H9 (cell line): Measurements from ENCODE around the gene SLC9A7. TPM values are rescaled to one million over a fixed set of nuclear protein-coding genes. Genes with fewer than 3 reads are reported as not detected.

Experiments used
- DNase-seq: peaks from one replicate; pipeline ENCODE4 v3.0.0-alpha.2; 2017
- H2AFZ ChIP-seq: one replicate; pipeline ENCODE4 v1.6.1; 2013; ENCODE audit warnings: mild to moderate bottlenecking, low read length, control low read depth, moderate library complexity
- H2AK5ac ChIP-seq: 2 replicates; pipeline ENCODE4 v1.6.1; 2013; ENCODE audit warnings: low read length, control low read depth, mixed read lengths; ENCODE audit not compliant: insufficient read length
- H2BK120ac ChIP-seq: one replicate; pipeline ENCODE4 v1.6.1; 2013; ENCODE audit warnings: low read depth, mild to moderate bottlenecking, low read length, control low read depth, inconsistent platforms; ENCODE audit not compliant: poor library complexity, severe bottlenecking
- H2BK12ac ChIP-seq: 2 replicates; pipeline ENCODE4 v1.6.1; 2013; ENCODE audit warnings: low read length, control low read depth, mixed read lengths, low read depth; ENCODE audit not compliant: insufficient read length
- H2BK15ac ChIP-seq: 2 replicates; pipeline ENCODE4 v1.6.1; 2013; ENCODE audit warnings: low read depth, low read length, control low read depth
- H2BK20ac ChIP-seq: one replicate; pipeline ENCODE4 v1.6.1; 2013; ENCODE audit warnings: low read depth, mild to moderate bottlenecking, low read length, control low read depth, inconsistent platforms; ENCODE audit not compliant: poor library complexity, severe bottlenecking
- H2BK5ac ChIP-seq: 2 replicates; pipeline ENCODE4 v1.6.1; 2013; ENCODE audit warnings: low read length, control low read depth, mixed read lengths; ENCODE audit not compliant: insufficient read length
- H3K14ac ChIP-seq: 2 replicates; pipeline ENCODE4 v1.6.1; 2013; ENCODE audit warnings: low read length, control low read depth; ENCODE audit not compliant: insufficient read depth
- H3K18ac ChIP-seq: 2 replicates; pipeline ENCODE4 v1.6.1; 2013; ENCODE audit warnings: low read depth, mild to moderate bottlenecking, mixed read lengths, low read length, control low read depth; ENCODE audit not compliant: insufficient read length
- H3K23ac ChIP-seq: 2 replicates; pipeline ENCODE4 v1.6.1; 2013; ENCODE audit warnings: low read length, control low read depth, mixed read lengths, low read depth; ENCODE audit not compliant: insufficient read length
- H3K23me2 ChIP-seq: 2 replicates; pipeline ENCODE4 v1.6.1; 2013; ENCODE audit warnings: low read depth, mild to moderate bottlenecking, mixed read lengths, low read length, control low read depth; ENCODE audit not compliant: insufficient read length, poor library complexity, severe bottlenecking
- H3K27ac ChIP-seq: 2 replicates; pipeline ENCODE4 v1.5.1; 2013; ENCODE audit warnings: low read length, control low read depth, mixed read lengths, low read depth; ENCODE audit not compliant: insufficient read length
- H3K27me3 ChIP-seq: 2 replicates; pipeline ENCODE4 v1.6.1; 2013; ENCODE audit warnings: low read length, control low read depth, inconsistent platforms; ENCODE audit not compliant: insufficient read depth
- H3K4ac ChIP-seq: 2 replicates; pipeline ENCODE4 v1.6.1; 2013; ENCODE audit warnings: low read depth, mild to moderate bottlenecking, control low read depth, inconsistent platforms, low read length, moderate library complexity
- H3K4me1 ChIP-seq: 2 replicates; pipeline ENCODE4 v1.6.1; 2013; ENCODE audit warnings: low read length, control low read depth, inconsistent platforms; ENCODE audit not compliant: insufficient read depth
- H3K4me2 ChIP-seq: 2 replicates; pipeline ENCODE4 v1.6.1; 2013; ENCODE audit warnings: low read length, control low read depth, mixed read lengths; ENCODE audit not compliant: insufficient read length, insufficient read depth
- H3K56ac ChIP-seq: 2 replicates; pipeline ENCODE4 v1.6.1; 2013; ENCODE audit warnings: low read depth, mild to moderate bottlenecking, mixed read lengths, low read length, control low read depth; ENCODE audit not compliant: insufficient read length
- H3K79me1 ChIP-seq: 2 replicates; pipeline ENCODE4 v1.6.1; 2013; ENCODE audit warnings: low read depth, mild to moderate bottlenecking, moderate library complexity, low read length, control low read depth, inconsistent platforms; ENCODE audit not compliant: insufficient read depth, poor library complexity, severe bottlenecking
- H3K79me2 ChIP-seq: 2 replicates; pipeline ENCODE4 v1.6.1; 2013; ENCODE audit warnings: low read length, control low read depth, inconsistent platforms; ENCODE audit not compliant: insufficient read depth
- H3K9ac ChIP-seq: 2 replicates; pipeline ENCODE4 v1.6.1; 2013; ENCODE audit warnings: low read length, control low read depth, mixed read lengths; ENCODE audit not compliant: insufficient read length; ENCODE audit errors: extremely low read depth
- H3K9me3 ChIP-seq: one replicate; pipeline ENCODE4 v1.6.1; 2013; ENCODE audit warnings: low read depth, low read length, inconsistent platforms; ENCODE audit not compliant: control insufficient read depth
- H3T11ph ChIP-seq: one replicate; pipeline ENCODE4 v1.6.1; 2013; ENCODE audit warnings: mild to moderate bottlenecking, low read length, control low read depth, inconsistent platforms
- H4K20me1 ChIP-seq: one replicate; pipeline ENCODE4 v1.6.1; 2013; ENCODE audit not compliant: control insufficient read depth, insufficient read length, insufficient read depth
- H4K5ac ChIP-seq: 2 replicates; pipeline ENCODE4 v1.6.1; 2013; ENCODE audit warnings: low read depth, mild to moderate bottlenecking, mixed read lengths, low read length, control low read depth; ENCODE audit not compliant: insufficient read length
- H4K8ac ChIP-seq: replicated peaks from 2 replicates; pipeline ENCODE4 v1.6.1; 2013; ENCODE audit warnings: low read length, control low read depth, mixed read lengths, low read depth; ENCODE audit not compliant: insufficient read length
- H4K91ac ChIP-seq: 2 replicates; pipeline ENCODE4 v1.6.1; 2013; ENCODE audit warnings: low read depth, mild to moderate bottlenecking, moderate library complexity, mixed read lengths, low read length, control low read depth; ENCODE audit not compliant: insufficient read length
- H3K27ac Mint-ChIP-seq, 3 experiments: 2 replicates in 2 of 3; 3 replicates in 1 of 3; pipeline ENCODE4 v1.8.0; 2020 to 2021; ENCODE audit warnings: mixed read lengths in 3 of 3, mild to moderate bottlenecking in 1 of 3, moderate library complexity in 1 of 3
- H3K27me3 Mint-ChIP-seq: 2 replicates; pipeline ENCODE4 v1.8.0; 2021; ENCODE audit warnings: low read depth, mild to moderate bottlenecking, moderate library complexity, mixed read lengths
- H3K36me3 Mint-ChIP-seq, 3 experiments: 2 replicates in 2 of 3; 3 replicates in 1 of 3; pipeline ENCODE4 v1.8.0; 2020 to 2021; ENCODE audit warnings: low read depth in 3 of 3, mixed read lengths in 3 of 3; ENCODE audit not compliant: insufficient read depth in 1 of 3
- H3K4me1 Mint-ChIP-seq, 2 experiments: 2 replicates each; pipeline ENCODE4 v1.8.0; 2020; ENCODE audit warnings: mixed read lengths in 2 of 2
- H3K4me3 Mint-ChIP-seq, 2 experiments: 2 replicates in 1 of 2; 3 replicates in 1 of 2; pipeline ENCODE4 v1.8.0; 2020 to 2021; ENCODE audit warnings: mild to moderate bottlenecking in 2 of 2, mixed read lengths in 2 of 2, moderate library complexity in 1 of 2
- H3K9me3 Mint-ChIP-seq, 2 experiments: 2 replicates in 1 of 2; 3 replicates in 1 of 2; pipeline ENCODE4 v1.8.0; 2020; ENCODE audit warnings: mild to moderate bottlenecking in 2 of 2, mixed read lengths in 2 of 2, moderate library complexity in 1 of 2
- WGBS: extraction: QIAGEN DNeasy Blood & Tissue Kit; methylation state at CpG from one replicate; pipeline ENCODE4 v1.1.7; 2013; ENCODE audit warnings: missing lambda C conversion rate, low lambda C conversion rate, mixed read lengths; ENCODE audit not compliant: insufficient read length; ENCODE audit errors: extremely low coverage; 5-methylcytosine and 5-hydroxymethylcytosine counted together
- total RNA-seq: library from RNA; stranded (reverse); gene quantifications from 2 replicates; pipeline ENCODE4 v1.2.1, GENCODE V29; 2021
- TF ChIP-seq, protein P1 (sequence below): fragments of 200-600 bp; sonication (generic); conservative IDR thresholded peaks from 3 replicates; pipeline ENCODE4 v1.8.0; 2021; ENCODE audit warnings: antibody characterized with exemption, mild to moderate bottlenecking

SLC9A7 gene
- total RNA-seq, 1 experiment from 2014 or later, result 5.9 TPM

DNA sequence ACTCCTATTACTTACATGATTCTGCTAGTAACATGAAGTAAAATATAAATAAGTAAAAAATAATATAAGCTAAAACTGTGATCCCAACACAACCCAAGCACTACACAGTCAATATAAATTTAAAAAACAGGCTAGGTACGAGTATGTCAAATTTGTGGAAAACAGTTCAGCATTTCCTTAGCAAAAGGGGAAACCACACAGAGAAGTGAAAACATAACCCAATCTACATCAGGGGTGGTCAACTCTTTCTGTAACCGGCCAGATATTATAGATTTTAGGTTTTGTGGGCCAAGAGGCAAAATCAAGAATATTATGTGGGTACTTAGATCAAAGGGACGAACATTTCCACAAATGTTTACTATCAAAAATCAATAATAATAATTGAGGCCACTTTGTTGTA, 115.3 kb downstream of the SLC9A7 start:
- H2BK15ac ChIP-seq, result no peak overlapping the region
- no peak overlapping the region for H2AK5ac ChIP-seq
- H3K23me2 ChIP-seq, result no peaks in the 10 kb centered on the region
- no peak overlapping the region for H3K9ac ChIP-seq
- H3T11ph ChIP-seq, result no peak overlapping the region
- no peak overlapping the region for H3K18ac ChIP-seq
- no peaks in the 10 kb centered on the region for H4K20me1 ChIP-seq
- no peak overlapping the region for H4K8ac ChIP-seq
- no peak overlapping the region for H3K14ac ChIP-seq
- no peak for DNase-seq
- no peaks in the 10 kb centered on the region for H3K79me1 ChIP-seq
- H3K4ac ChIP-seq, result no peak overlapping the region
- H3K79me2 ChIP-seq, result no peaks in the 10 kb centered on the region
- no peak overlapping the region for H3K4me3 Mint-ChIP-seq
- H2BK5ac ChIP-seq, result no peak overlapping the region
- no peaks in the 10 kb centered on the region; the same call in 1 of the 2 replicates for H3K27me3 ChIP-seq
- peaks cover 67 to 72% of the 10 kb centered on the region in 2 experiments for H3K9me3 Mint-ChIP-seq
- no peak overlapping the region for H3K4me2 ChIP-seq
- no peak overlapping the region for H2BK120ac ChIP-seq
- no peak overlapping the region for H3K23ac ChIP-seq
- H2BK12ac ChIP-seq, result no peak overlapping the region
- TF ChIP-seq, protein P1, sequence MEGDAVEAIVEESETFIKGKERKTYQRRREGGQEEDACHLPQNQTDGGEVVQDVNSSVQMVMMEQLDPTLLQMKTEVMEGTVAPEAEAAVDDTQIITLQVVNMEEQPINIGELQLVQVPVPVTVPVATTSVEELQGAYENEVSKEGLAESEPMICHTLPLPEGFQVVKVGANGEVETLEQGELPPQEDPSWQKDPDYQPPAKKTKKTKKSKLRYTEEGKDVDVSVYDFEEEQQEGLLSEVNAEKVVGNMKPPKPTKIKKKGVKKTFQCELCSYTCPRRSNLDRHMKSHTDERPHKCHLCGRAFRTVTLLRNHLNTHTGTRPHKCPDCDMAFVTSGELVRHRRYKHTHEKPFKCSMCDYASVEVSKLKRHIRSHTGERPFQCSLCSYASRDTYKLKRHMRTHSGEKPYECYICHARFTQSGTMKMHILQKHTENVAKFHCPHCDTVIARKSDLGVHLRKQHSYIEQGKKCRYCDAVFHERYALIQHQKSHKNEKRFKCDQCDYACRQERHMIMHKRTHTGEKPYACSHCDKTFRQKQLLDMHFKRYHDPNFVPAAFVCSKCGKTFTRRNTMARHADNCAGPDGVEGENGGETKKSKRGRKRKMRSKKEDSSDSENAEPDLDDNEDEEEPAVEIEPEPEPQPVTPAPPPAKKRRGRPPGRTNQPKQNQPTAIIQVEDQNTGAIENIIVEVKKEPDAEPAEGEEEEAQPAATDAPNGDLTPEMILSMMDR, result no peak
- no peak overlapping the region for H2AFZ ChIP-seq
- no peak overlapping the region for H3K56ac ChIP-seq
- peaks cover 11 to 49% (median 27%) of the 10 kb centered on the region in 3 experiments for H3K36me3 Mint-ChIP-seq
- peaks cover 17 to 19% of the 10 kb centered on the region in 2 experiments for H3K4me1 Mint-ChIP-seq
- no peak overlapping the region for H2BK20ac ChIP-seq
- H3K27ac Mint-ChIP-seq, result no peak overlapping the region
- H3K9me3 ChIP-seq, result peaks cover 20% of the 10 kb centered on the region
- H4K91ac ChIP-seq, result no peak overlapping the region
- no CpG with 5 or more reads among the region's 3 CpGs for WGBS
- 0 out of 2 replicates have a peak, but pooled peaks cover 3% of the 10 kb centered on the region for H3K4me1 ChIP-seq
- no peak overlapping the region for H3K27ac ChIP-seq
- H4K5ac ChIP-seq, result no peak overlapping the region
- no peaks in the 10 kb centered on the region for H3K27me3 Mint-ChIP-seq
